OCI-LY3 (cell line): Measurements from ENCODE around the gene WAPL.

ENCODE experiments used
- H2AFZ ChIP-seq: fragments of 200-600, 300-600 bp; shearing (Covaris generic); 2 replicates; pipeline ENCODE4 v1.6.0; 2014; ENCODE audit warnings: antibody characterized with exemption, low read depth, low read length
- H3K27ac ChIP-seq: fragments of 200-600, 300-600 bp; sonication (generic); 2 replicates; pipeline ENCODE4 v1.5.1; 2014; ENCODE audit warnings: mild to moderate bottlenecking, low read length, moderate library complexity, mixed read lengths
- H3K27me3 ChIP-seq: fragments of 200-600, 300-600 bp; sonication (generic); 2 replicates; pipeline ENCODE4 v1.6.1; 2014; ENCODE audit warnings: low read depth, low read length, mixed read lengths
- H3K36me3 ChIP-seq: fragments of 200-600, 300-600 bp; sonication (generic); replicated peaks from 2 replicates; pipeline ENCODE3; 2014; ENCODE audit warnings: low read depth, low read length, mixed read lengths
- H3K4me1 ChIP-seq: fragments of 300-600, 200-600 bp; sonication (generic); 2 replicates; pipeline ENCODE4 v1.6.1; 2014; ENCODE audit warnings: low read length, mixed read lengths
- H3K4me2 ChIP-seq: fragments of 200-600, 300-600 bp; sonication (generic); 2 replicates; pipeline ENCODE4 v1.6.1; 2014; ENCODE audit warnings: low read length, mixed read lengths
- H3K4me3 ChIP-seq: fragments of 300-600, 200-600 bp; sonication (generic); 2 replicates; pipeline ENCODE4 v1.5.1; 2014; ENCODE audit warnings: antibody characterized with exemption, mild to moderate bottlenecking, low read length, moderate library complexity
- H3K79me2 ChIP-seq: fragments of 300-600, 200-600 bp; shearing (Covaris generic); 2 replicates; pipeline ENCODE4 v1.6.1; 2014; ENCODE audit warnings: mild to moderate bottlenecking, low read length, mixed read lengths
- H3K9ac ChIP-seq: fragments of 300-600, 200-600 bp; shearing (Covaris generic); 2 replicates; pipeline ENCODE4 v1.6.0; 2014; ENCODE audit warnings: mild to moderate bottlenecking, low read length, moderate library complexity
- H3K9me3 ChIP-seq: fragments of 200-600, 300-600 bp; shearing (Covaris generic); 2 replicates; pipeline ENCODE4 v1.6.1; 2014; ENCODE audit warnings: low read length, mixed read lengths; ENCODE audit not compliant: insufficient read depth
- H4K20me1 ChIP-seq: fragments of 200-600, 300-600 bp; sonication (generic); 2 replicates; pipeline ENCODE4 v1.6.1; 2016; ENCODE audit warnings: low read length, mixed read lengths; ENCODE audit not compliant: insufficient read depth
- EZH2phosphoT487 ChIP-seq: fragments of 200-600 bp; shearing (Covaris generic); IDR thresholded peaks from 2 replicates; pipeline ENCODE4 v1.6.1; 2018; ENCODE audit warnings: antibody characterized with exemption, mixed run types, low read depth
- TF ChIP-seq, protein P1 (sequence below): fragments of 200-600, 300-600 bp; sonication (generic); IDR thresholded peaks from 2 replicates; pipeline ENCODE4 v1.5.1; 2014; ENCODE audit warnings: antibody characterized with exemption, low read length, low read depth

WAPL gene

DNA sequence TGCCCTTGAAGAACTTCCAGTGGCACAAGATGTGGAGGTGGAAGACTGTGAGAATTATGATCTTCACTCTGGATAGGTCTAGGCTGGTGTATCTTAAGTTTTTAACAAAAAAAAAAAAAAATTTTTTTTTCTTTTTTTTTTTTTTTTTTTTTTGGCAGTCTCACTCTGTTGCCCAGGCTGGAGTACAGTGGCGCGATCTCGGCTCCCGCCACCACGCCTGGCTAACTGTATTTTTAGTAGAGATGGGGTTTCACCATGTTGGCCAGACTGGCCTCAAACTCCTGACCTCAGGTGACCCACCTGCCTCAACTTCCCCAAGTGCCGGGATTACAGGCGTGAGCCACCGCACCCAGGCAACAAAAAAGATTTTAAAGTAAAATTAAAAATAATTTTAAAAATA, 37.9 kb downstream of the WAPL start:
- no peaks in the 10 kb centered on the region for H3K9me3 ChIP-seq
- no peaks in the 10 kb centered on the region for H3K27me3 ChIP-seq
- H3K4me1 ChIP-seq: peaks cover 7% of the 10 kb centered on the region
- H2AFZ ChIP-seq: no peak overlapping the region
- peaks cover 6% of the 10 kb centered on the region for H3K36me3 ChIP-seq
- no peak overlapping the region for H3K4me2 ChIP-seq
- H3K27ac ChIP-seq: no peak overlapping the region
- H3K9ac ChIP-seq: no peak overlapping the region
- H3K79me2 ChIP-seq: peaks cover 51% of the 10 kb centered on the region
- no peak overlapping the region for H3K4me3 ChIP-seq
- TF ChIP-seq, protein P1, sequence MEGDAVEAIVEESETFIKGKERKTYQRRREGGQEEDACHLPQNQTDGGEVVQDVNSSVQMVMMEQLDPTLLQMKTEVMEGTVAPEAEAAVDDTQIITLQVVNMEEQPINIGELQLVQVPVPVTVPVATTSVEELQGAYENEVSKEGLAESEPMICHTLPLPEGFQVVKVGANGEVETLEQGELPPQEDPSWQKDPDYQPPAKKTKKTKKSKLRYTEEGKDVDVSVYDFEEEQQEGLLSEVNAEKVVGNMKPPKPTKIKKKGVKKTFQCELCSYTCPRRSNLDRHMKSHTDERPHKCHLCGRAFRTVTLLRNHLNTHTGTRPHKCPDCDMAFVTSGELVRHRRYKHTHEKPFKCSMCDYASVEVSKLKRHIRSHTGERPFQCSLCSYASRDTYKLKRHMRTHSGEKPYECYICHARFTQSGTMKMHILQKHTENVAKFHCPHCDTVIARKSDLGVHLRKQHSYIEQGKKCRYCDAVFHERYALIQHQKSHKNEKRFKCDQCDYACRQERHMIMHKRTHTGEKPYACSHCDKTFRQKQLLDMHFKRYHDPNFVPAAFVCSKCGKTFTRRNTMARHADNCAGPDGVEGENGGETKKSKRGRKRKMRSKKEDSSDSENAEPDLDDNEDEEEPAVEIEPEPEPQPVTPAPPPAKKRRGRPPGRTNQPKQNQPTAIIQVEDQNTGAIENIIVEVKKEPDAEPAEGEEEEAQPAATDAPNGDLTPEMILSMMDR: no peak
- no peak for TF ChIP-seq EZH2phosphoT487
- peaks cover 5% of the 10 kb centered on the region; the same call in 1 of the 2 replicates for H4K20me1 ChIP-seq

DNA sequence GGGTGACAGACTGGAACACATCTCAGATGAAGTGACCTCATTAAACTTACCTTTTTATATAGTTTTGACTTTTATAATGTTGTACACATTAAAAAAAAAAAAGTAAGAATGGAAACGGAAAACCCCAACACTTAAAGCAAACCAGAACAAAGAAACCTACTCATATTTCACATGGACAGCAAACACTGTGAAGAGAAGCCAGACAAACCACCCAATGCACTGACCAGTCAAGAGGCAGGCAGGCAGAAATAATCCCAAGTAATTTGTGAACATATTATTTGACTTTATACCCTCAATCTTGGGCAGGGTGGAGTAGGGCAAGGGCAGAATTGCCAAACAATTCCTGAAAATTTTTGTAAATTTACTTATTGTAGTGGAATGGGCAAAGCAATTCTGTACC, 39.8 kb downstream of the WAPL start:
- peaks cover 8% of the 10 kb centered on the region for H3K36me3 ChIP-seq

GRCh38 chr10:86480571-86480970, 41.0 kb downstream of the WAPL start:
- Histone ChIP-seq H3K79me2 (peaks cover 31% of the 10 kb centered on the region), H2AFZ (no peak overlapping the region), H3K4me2 (no peak overlapping the region), H3K9me3 (no peaks in the 10 kb centered on the region), H3K27me3 (no peaks in the 10 kb centered on the region), H3K27ac (no peak overlapping the region), H3K36me3 (peaks cover 8% of the 10 kb centered on the region), H3K9ac (no peak overlapping the region), H3K4me3 (no peak overlapping the region), H3K4me1 (no peaks in the 10 kb centered on the region), H4K20me1 (no peaks in the 10 kb centered on the region)
- no peak for TF ChIP-seq EZH2phosphoT487
- TF ChIP-seq, protein P1: no peak

More for the DNA sequence above, 39.8 kb downstream of the WAPL start:
- no peak overlapping the region for H3K9ac ChIP-seq
- no peak for TF ChIP-seq EZH2phosphoT487
- TF ChIP-seq, protein P1: no peak
- H3K4me2 ChIP-seq: no peak overlapping the region
- no peak overlapping the region for H3K4me3 ChIP-seq
- no peaks in the 10 kb centered on the region for H3K27me3 ChIP-seq
- peaks cover 40% of the 10 kb centered on the region for H3K79me2 ChIP-seq
- H3K27ac ChIP-seq: no peak overlapping the region
- no peak overlapping the region for H2AFZ ChIP-seq
- no peaks in the 10 kb centered on the region for H3K9me3 ChIP-seq
- H3K4me1 ChIP-seq: peaks cover 1% of the 10 kb centered on the region
- H4K20me1 ChIP-seq: no peaks in the 10 kb centered on the region

GRCh38 chr10:86472061-86472460, 49.5 kb downstream of the WAPL start:
- Histone ChIP-seq H3K4me2 (no peak overlapping the region), H3K9me3 (no peaks in the 10 kb centered on the region), H3K27ac (no peak overlapping the region), H4K20me1 (no peaks in the 10 kb centered on the region), H3K9ac (no peak overlapping the region), H3K4me3 (no peak overlapping the region), H3K36me3 (peaks cover 9% of the 10 kb centered on the region), H3K79me2 (peaks cover 4% of the 10 kb centered on the region; the same call in 1 of the 2 replicates), H3K27me3 (no peaks in the 10 kb centered on the region), H3K4me1 (no peaks in the 10 kb centered on the region), H2AFZ (no peak overlapping the region)
- no peak for TF ChIP-seq EZH2phosphoT487
- TF ChIP-seq, protein P1: no peak
